WTC11 (cell line): ENCODE data around the gene ETV6.

Experiments
- CBFB ChIP-seq: sonication (generic); formaldehyde crosslinking; IDR thresholded peaks from 2 replicates; pipeline ENCODE4 v1.8.1; 2022; ENCODE audit warnings: mild to moderate bottlenecking, low read depth, missing genetic modification reagents
- CREM ChIP-seq: sonication (generic); formaldehyde crosslinking; IDR thresholded peaks from 2 replicates; pipeline ENCODE4 v1.8.1; 2022; ENCODE audit warnings: mild to moderate bottlenecking, missing genetic modification reagents, moderate library complexity
- TCF7 ChIP-seq: sonication (generic); formaldehyde crosslinking; IDR thresholded peaks from 2 replicates; pipeline ENCODE4 v1.8.0; 2022; ENCODE audit warnings: mild to moderate bottlenecking, low read depth, missing genetic modification reagents, moderate library complexity
- TEAD4 ChIP-seq: sonication (generic); formaldehyde crosslinking; IDR thresholded peaks from 2 replicates; pipeline ENCODE4 v1.8.0; 2022; ENCODE audit warnings: mild to moderate bottlenecking, missing genetic modification reagents
- USF2 ChIP-seq: sonication (generic); formaldehyde crosslinking; IDR thresholded peaks from 2 replicates; pipeline ENCODE4 v1.8.1; 2023; ENCODE audit warnings: mild to moderate bottlenecking, missing genetic modification reagents, moderate library complexity
- ZNF317 ChIP-seq: sonication (generic); formaldehyde crosslinking; IDR thresholded peaks from 2 replicates; pipeline ENCODE4 v1.8.1; 2023; ENCODE audit warnings: low read depth, mild to moderate bottlenecking, moderate library complexity, missing genetic modification reagents, borderline replicate concordance
- TF ChIP-seq, protein P1 (sequence below): fragments of 200-600 bp; IDR thresholded peaks from 2 replicates; pipeline ENCODE4 v1.8.0; 2022; ENCODE audit warnings: antibody characterized with exemption

DNA sequence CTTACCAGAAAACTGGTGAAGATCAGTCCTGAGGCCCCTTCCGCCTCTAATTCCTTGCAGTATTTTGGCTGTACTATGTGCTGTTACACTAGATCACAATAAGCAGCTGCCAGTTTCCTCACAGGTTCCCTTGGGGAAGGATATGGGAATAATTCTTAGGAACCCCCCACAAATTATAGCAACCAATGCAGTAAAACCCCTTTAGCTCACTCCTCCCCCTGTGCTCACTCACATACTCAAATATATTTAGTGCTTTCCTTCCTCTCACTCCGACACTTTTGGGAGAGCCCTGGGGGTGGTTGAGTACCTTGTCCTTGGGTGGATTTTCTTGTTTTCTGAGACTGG lies 162.7 kb downstream of the ETV6 start:
- TF ChIP-seq, protein P1, sequence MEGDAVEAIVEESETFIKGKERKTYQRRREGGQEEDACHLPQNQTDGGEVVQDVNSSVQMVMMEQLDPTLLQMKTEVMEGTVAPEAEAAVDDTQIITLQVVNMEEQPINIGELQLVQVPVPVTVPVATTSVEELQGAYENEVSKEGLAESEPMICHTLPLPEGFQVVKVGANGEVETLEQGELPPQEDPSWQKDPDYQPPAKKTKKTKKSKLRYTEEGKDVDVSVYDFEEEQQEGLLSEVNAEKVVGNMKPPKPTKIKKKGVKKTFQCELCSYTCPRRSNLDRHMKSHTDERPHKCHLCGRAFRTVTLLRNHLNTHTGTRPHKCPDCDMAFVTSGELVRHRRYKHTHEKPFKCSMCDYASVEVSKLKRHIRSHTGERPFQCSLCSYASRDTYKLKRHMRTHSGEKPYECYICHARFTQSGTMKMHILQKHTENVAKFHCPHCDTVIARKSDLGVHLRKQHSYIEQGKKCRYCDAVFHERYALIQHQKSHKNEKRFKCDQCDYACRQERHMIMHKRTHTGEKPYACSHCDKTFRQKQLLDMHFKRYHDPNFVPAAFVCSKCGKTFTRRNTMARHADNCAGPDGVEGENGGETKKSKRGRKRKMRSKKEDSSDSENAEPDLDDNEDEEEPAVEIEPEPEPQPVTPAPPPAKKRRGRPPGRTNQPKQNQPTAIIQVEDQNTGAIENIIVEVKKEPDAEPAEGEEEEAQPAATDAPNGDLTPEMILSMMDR: no peak
- TF ChIP-seq CBFB (no peak), ZNF317 (CRISPR knock-in tag) (no peak), TCF7 (CRISPR knock-in tag) (no peak), USF2 (CRISPR knock-in tag) (no peak), CREM (CRISPR knock-in tag) (no peak), TEAD4 (CRISPR knock-in tag) (no peak)
